CD4-positive, alpha-beta T cell treated with Interleukin-6 for 4 hours (primary cell): ENCODE results near the gene PGGHG.
A peak's percentile ranks its signal among the peaks of the same experiment; 100 is the strongest.
"Not testable (repeated sequence)": the region's sequence is repeated elsewhere in the genome, so short reads cannot be mapped to it uniquely, and the experiment has no call there.

Source experiments
- DNase-seq: peaks from one replicate; pipeline ENCODE4 v3.0.0-alpha.2; 2020; ENCODE audit warnings: mixed read lengths

Gene PGGHG

GRCh38 chr11:330307-330693 is 41.4 kb downstream of the PGGHG start:
- DNase-seq = no peak

GRCh38 chr11:330694-331357 is 41.9 kb downstream of the PGGHG start:
- DNase-seq = peak; percentile 30

DNA sequence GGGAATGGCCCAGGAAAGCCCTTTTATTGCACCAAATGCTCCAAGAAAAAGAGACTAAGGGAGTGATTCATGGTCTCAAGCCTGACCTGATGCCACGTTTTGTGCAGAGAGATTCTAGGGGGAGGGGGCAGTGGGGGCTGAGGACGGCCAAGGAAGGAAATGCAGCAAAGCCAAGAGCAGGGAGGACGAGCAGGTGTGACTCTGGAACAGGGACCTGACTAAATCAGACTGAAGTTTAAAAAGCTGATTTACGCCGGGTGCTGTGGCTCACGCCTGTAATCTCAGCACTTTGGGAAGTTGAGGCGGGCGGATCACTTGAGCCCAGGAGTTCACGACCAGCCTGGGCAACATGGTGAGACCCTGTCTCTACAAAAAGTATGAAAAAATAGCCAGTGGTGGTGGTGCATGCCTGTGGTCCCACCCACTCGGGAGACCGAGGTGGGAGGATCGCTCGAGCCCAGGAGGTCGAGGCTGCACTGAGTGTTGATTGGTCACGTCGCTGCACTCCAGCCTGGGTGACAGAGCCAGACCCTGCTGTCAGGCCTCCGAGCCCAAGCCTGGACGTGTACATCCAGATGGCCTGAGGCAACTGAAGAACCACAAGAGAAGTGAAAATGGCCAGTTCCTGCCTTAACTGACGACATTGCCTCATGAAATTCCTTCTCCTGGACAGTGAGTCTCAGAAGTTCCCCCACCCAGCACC is 42.6 kb downstream of the PGGHG start:
- DNase-seq = no peak

DNA sequence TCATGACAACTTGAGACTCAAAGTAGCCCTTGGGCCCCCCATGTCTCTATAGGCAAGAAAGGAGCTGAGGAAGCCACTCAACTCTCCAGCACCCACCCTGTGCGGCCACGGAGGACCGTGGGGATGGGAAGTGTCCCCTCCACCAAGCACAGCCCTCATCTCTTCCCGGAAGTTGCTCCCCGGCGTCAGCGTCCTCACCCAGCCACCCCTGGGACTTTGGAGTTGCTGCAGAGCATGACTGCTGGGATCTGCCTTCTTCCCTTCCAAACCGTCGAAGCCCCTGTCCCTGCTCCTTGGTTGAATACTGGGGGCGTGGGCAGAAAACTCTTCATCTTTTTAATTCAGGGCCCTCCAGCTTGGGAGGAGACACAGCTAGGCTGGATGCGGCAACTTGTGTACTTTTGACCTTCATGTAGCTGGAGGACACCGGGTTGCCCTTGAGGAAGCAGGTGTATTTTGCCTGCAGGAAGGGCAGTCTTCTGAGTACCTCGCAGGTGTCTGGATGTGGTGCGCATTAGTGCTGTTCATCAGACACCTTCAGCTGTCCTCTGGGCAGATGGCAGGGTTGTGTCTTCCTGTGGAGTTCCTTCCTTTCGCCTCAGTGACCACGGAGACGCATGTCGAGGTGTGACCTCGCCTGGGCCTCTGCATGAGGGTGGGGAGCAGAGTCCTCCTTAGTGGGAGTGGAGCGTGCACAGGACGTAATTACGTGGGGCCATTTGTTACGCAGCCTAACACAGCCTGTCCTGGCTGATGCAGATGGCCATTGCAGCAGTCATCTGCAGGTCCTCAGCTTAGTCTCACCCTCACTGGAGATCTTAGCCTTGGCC is 43.9 kb downstream of the PGGHG start:
- DNase-seq = no peak

DNA sequence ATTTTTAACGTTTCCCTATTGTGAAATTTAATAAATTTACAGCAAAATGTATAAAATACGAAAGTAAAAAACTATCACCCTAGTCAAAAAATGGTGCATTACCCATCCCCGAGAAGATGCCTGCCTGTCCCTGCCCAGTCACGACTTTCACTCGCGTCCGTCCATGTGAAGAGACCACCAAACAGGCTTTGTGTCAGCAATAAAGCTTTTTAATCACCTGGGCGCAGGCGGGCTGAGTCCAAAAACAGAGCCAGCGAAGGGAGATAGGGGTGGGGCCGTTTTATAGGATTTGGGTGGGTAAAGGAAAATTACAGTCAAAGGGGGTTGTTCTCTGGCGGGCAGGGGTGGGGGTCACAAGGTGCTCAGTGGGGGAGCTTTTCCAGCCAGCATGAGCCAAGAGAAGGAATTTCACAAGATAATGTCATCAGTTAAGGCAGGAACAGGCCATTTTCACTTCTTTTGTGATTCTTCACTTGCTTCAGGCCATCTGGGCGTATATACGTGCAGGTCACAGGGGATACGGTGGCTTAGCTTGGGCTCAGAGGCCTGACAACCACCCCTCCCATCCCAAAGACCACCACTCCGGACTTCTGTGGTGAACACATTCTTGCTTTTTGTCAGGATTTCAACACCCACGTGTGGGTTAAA is 44.8 kb downstream of the PGGHG start:
- DNase-seq = not testable (repeated sequence)

DNA sequence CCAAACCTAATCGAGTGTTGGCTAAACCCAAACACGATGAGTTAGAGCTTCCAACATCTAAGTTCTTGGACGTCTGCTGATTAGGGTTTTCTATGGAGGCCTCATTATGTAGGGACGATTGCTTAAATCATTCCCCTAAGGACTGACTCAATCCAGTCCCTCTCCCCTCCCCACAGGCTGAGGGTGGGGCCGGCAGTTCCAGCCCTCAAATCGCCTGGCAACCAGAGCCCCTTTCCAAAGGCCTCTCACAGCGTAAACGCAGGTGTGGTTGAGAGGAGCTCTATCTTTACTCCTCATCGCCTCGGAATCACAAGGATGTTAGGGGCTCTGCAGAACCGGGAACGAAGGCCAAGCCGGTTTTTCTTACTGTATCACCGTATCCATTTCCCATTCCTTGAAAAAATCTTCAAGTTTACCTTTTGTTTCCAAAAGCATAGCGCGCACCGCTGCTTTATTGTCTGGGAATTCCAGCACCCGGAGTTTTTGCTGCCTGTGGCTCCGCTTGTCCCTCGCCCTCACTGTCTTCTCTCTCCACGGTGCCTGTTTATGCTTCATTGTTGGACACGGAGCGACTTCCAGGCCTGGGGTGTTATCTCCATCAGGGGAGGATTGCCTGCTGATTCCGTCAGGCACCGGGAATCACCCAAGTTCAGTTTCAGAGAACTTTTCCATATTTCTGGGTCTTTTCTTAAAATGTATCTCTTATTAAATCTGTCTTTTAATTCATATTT is 45.5 kb downstream of the PGGHG start:
- DNase-seq = no peak

DNA sequence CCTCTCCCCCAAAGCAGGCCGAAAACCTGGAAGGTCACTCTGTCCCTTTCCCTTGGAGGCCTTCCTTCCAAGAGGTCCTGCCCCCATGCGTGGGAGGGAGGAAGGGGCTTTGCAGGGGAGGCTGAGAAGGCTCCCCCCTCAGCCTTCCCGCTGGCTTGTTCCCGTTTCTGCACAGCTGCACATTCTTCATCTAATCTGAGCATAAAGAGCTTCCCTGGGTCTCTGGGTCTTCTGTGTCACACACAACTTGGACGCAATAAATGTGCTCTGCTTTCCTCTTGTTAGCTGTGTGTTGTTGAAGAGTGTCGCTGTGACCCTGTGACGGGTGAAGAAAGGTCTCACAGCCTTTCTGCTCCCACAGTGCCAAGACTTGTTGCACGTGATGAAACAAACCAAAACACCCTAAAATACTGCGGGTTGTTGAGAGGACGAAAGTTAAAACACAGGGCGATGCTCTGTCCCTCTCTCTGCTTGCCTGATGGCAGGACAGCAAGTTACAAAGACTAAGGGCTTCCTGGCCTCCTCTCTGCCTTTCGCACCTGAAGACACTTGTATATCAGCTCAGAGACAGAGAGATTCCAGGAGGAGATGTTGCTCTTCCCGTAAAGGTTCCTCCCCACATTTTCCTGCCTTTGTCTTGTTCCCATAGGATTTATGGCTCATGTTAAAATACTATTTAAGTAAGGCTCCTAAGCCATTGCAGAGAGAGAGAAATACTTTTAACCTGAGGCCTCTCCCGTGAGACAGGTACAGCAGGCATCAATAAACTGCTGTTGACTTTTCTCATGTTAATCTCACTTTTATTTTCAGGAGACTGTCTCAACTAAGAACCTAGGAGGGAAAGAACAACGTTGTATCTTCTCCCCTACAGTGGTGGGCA is 47.1 kb downstream of the PGGHG start:
- DNase-seq = no peak

DNA sequence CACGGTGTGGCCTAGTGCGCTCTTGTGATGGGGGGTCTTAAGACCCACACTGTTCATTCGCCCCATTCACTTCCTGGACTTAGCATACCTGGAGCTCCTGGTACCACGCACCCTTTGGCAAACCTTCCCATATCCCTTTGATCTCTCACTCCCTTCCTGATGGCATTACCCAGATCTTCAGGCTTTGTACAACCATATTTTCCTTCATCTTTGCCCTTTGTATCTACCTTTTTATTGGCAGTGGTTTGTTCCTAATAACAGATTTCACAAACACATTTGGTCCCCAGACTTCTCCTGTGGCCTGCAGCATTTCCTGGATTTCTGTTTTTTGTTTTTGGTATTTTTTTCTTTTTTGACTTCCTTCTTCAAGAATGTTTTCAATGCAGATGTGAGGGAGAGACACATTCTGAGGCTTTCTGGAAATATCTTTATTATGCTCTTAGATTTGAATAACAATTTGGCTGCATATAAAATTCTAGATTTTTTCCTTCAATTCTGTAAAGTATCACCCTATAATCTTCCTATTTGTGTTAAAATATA is 47.8 kb downstream of the PGGHG start:
- no peak for DNase-seq

- DNase-seq = no peak
These were observed 48.8 kb downstream of the PGGHG start for GRCh38 chr11:337711-338110.

- no peak for DNase-seq
These were observed 51.0 kb downstream of the PGGHG start for GRCh38 chr11:339963-340362.

DNA sequence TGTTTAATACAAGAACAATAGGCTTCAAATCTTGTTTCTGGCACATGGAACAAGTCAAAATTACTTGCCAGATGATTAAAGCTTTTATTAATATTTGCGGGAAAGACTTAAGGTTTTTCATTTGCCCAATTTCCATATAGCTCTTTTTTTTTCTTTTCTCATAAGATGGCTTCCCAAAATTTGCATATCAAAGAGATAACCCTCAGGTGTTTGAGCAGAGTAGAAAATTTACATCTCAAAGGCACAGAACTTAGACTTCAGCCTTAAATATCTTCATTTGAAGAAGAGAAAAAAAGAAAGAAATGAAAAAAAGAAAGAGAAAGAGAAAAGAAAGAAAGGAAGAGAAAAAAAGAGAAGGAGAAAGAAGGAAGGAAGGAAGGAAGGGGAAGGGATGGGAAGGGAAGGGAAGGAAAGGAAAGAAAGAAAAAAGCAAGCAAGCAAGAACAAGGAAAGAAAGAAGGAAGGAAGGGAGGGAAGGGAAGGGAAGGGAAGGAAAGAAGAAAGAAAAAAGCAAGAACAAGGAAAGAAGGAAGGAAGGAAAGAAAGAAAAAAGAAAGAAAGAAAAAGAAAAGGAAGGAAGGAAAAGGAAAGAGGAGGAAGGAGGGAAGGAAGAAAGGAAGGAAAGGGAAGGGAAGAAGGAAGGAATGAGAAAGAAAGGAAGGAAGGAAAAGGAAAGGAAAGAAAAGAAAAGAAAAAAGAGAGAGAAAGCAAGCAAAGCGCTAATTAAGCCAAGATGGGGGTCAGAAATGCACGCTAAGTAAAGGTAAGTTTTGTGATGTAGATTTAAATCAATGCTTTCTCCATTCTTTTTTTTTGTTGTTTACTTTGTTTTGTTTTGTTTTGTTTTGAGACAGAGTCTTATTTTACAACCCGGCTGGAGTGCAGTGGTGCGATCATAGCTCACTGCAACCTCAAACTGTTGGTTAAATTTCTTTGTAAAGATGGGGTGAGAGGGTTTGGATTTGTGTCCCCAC is 51.9 kb downstream of the PGGHG start:
- no peak for DNase-seq

GRCh38 chr11:342328-342727 is 53.4 kb downstream of the PGGHG start:
- DNase-seq = no peak

DNA sequence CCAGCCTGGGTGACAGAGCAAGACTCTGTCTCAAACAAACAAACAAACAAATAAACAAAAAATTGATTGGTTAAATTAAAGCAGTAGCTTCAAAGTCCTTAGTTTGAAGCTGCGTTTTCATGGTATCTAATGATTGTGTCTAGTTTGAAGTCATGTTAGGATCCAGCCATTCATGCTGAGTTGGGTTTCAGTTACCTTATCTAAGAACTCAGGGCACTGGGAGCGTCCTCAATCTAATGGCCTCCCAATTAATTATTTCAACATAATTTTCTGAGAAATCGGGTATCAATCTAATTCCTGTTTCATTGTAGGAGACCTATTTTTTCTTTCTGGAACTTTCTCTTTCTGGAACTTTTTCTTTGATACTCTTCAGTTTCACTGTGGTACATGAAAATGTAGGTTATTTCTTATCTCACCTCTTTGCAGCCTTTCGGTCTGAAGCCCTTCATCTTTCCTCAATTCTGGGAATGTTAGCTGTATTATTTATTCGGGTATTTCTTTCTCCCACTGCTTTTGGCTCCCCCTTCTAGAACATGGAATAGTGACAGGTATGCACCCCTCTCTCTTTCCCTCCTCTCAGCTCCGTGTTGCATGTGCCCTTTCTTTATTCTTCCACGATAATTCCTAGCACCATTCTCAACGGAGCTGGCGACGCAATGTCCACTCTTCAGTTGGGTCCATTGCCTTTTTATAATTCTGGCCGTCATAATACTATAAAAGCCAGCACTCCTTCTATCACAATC is 56.1 kb downstream of the PGGHG start:
- no peak for DNase-seq
